Ishikawa (cell line): ENCODE data around the gene NPIPB6.

Experiments
- CREB1 ChIP-seq: IDR thresholded peaks from 2 replicates; pipeline ENCODE4 v1.6.1; 2012; ENCODE audit warnings: low read depth
- EP300 ChIP-seq: IDR thresholded peaks from 2 replicates; pipeline ENCODE4 v1.6.1; 2012; ENCODE audit warnings: borderline replicate concordance
- FOXM1 ChIP-seq: IDR thresholded peaks from 2 replicates; pipeline ENCODE4 v1.6.1; 2012; ENCODE audit warnings: low read depth, borderline replicate concordance
- TAF1 ChIP-seq: IDR thresholded peaks from 2 replicates; pipeline ENCODE4 v1.6.1; 2012; ENCODE audit warnings: low read depth, mild to moderate bottlenecking
- TEAD4 ChIP-seq: IDR thresholded peaks from 2 replicates; pipeline ENCODE4 v1.6.1; 2012
- YY1 ChIP-seq: IDR thresholded peaks from 2 replicates; pipeline ENCODE4 v1.6.1; 2012; ENCODE audit warnings: low read depth
- TF ChIP-seq, protein P1 (sequence below): IDR thresholded peaks from 2 replicates; pipeline ENCODE4 v1.6.1; 2012; ENCODE audit warnings: low read depth, mild to moderate bottlenecking
- TF ChIP-seq, protein P2 (sequence below): IDR thresholded peaks from 2 replicates; pipeline ENCODE4 v1.6.1; 2012

DNA sequence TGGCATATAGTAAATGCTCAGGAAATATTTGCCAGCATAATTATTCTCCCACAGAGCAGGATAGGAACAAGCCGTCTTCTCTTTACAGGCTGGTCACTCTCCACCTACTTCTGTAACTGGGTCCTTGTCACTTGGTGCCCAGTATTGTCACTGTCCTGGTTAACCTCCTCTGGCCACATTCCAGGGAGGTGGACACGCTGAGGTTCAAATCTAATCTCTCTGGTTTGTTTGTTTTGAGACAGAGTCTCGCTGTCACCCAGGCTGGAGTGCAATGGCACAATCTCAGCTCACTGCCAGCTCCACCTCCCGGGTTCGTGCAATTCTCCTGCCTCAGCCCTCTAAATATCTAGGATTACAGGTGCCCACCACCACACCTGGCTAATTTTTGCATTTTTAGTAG, 55.4 kb downstream of the NPIPB6 start:
- TF ChIP-seq FOXM1 (no peak), EP300 (no peak), YY1 (no peak), TEAD4 (no peak), CREB1 (no peak), TAF1 (no peak)
- TF ChIP-seq, protein P1, sequence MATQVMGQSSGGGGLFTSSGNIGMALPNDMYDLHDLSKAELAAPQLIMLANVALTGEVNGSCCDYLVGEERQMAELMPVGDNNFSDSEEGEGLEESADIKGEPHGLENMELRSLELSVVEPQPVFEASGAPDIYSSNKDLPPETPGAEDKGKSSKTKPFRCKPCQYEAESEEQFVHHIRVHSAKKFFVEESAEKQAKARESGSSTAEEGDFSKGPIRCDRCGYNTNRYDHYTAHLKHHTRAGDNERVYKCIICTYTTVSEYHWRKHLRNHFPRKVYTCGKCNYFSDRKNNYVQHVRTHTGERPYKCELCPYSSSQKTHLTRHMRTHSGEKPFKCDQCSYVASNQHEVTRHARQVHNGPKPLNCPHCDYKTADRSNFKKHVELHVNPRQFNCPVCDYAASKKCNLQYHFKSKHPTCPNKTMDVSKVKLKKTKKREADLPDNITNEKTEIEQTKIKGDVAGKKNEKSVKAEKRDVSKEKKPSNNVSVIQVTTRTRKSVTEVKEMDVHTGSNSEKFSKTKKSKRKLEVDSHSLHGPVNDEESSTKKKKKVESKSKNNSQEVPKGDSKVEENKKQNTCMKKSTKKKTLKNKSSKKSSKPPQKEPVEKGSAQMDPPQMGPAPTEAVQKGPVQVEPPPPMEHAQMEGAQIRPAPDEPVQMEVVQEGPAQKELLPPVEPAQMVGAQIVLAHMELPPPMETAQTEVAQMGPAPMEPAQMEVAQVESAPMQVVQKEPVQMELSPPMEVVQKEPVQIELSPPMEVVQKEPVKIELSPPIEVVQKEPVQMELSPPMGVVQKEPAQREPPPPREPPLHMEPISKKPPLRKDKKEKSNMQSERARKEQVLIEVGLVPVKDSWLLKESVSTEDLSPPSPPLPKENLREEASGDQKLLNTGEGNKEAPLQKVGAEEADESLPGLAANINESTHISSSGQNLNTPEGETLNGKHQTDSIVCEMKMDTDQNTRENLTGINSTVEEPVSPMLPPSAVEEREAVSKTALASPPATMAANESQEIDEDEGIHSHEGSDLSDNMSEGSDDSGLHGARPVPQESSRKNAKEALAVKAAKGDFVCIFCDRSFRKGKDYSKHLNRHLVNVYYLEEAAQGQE: no peak
- TF ChIP-seq, protein P2, sequence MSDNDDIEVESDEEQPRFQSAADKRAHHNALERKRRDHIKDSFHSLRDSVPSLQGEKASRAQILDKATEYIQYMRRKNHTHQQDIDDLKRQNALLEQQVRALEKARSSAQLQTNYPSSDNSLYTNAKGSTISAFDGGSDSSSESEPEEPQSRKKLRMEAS: no peak
